HG03521 (cell line): ENCODE results near the gene LDLR.
"Not testable (repeated sequence)": the region's sequence is repeated elsewhere in the genome, so short reads cannot be mapped to it uniquely, and the experiment has no call there.

Source experiments
- ATAC-seq: cut with Tn5 transposase; IDR thresholded peaks from one replicate; pipeline ENCODE4 v1.9.1; 2021; ENCODE audit warnings: mild to moderate bottlenecking, moderate library complexity; ENCODE audit not compliant: unreplicated experiment

LDLR gene

DNA sequence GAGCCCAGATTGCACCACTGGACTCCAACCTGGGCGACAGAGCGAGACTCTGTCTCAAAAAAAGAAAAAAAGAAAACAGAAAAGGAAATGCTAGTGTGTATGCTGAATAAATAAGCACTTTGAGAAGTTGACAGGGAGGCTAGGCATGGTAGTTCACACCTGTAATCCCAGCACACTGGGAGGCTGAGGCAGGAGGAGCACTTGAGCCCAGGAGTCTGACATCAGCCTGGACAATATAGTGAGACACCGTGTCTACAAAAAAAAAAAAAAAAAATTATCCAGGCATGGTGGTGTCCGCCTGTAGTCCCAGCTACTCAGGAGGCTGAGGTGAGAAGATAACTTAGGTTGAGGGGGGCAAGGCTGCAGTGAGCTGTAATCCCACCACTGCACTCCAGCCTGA lies 19.1 kb upstream of the LDLR start:
- no peak for ATAC-seq

DNA sequence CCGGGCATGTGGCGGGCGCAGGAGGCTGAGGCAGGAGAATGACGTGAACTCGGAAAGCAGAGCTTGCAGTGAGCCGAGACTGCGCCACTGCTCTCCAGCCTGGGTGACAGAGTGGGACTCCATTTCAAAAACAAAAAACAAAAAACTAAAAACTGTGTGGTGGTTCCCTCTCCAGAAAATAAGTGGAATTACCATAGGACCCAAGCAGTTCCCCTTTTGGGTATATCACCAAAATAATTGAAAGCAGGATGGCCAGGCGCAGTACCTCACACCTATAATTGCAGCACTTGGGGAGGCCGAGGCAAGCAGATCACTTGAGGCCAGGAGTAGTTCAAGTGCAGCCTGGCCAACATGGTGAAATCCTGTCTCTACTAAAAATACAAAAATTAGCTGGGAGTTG lies 15.7 kb upstream of the LDLR start:
- ATAC-seq, result no peak

DNA sequence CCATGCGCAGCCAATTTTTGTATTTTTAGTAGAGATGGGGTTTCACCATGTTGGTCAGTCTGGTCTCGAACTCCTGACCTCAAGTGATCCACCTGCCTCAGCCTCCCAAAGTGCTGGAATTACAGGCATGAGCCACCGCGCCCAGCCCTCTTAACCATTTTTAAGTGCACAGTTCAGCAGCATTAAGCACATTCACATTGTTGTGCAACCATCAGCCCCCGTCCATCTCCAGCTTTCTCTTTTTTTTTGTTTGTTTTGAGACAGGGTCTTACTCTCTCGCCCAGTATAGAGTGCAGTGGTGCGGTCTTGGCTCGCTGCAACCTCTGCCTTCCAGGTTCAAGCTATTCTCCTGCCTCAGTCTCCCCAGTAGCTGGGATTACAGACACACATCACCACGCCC lies 12.5 kb upstream of the LDLR start:
- ATAC-seq, result not testable (repeated sequence)

DNA sequence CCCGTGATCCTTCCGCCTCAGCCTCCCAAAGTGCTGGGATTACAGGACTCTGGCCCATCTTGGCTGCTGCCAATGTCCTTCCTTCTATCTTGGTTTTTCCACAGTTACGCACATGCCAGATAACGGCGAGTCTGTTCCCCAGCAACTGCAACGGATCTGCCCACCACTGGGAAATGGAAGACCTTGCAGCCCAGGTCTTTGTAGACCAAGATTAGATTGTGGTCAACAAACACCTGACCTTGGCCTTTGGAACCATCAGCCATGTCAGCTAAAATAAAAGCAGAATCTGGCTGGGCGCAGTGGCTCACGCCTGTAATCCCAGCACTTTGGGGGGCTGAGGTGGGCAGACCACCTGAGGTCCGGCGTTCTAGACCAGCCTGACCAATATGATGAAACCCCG lies 10.4 kb upstream of the LDLR start:
- no peak for ATAC-seq

DNA sequence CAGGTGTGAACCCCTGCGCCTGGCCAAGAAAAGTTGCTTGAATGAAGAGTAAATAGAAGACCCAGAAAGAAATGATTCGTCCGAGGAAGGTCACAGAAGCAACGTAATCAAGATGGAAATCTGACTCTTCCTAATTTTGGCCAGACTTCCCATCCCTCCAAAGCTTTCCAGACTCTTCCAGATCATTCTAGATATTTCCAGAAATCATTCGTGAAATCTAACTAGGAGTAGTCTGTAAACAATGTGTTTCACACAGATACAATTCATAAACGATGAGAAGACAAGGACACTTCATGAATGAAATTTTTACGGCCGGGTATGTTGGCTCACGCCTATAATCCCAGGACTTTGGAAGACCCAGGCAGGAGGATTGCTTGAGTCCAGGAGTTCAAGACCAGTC lies 9.3 kb upstream of the LDLR start:
- no peak for ATAC-seq

DNA sequence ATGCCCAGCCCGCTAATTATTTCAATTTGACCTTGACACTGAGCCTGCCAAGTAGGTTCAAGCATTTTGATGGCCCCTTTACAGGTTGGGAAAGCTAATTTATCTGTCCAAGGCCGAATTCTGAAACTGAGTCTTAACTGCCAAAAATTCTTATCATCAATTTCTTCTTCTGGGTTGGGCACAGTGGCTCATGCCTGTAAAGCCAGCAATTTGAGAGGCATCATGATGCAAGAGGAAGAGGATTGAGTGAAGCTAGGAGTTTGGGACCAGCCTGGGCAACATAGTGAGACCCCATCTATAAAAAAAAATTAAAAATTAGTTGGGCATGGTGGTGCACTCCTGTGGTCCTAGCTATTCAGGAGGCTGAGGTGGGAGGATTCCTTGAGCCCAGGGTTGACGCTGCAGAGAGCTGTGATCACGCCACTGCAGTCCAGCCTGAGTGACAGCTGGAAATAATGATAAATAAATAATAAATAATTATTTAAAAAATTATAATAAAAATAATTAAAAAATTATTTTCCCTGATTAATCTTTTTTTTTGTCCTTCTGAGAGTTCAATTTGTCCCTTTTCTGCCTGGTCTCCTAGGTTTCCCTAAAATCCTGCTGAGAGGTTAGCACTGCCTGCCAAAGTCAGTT lies 1.3 kb upstream of the LDLR start:
- ATAC-seq, result no peak

DNA sequence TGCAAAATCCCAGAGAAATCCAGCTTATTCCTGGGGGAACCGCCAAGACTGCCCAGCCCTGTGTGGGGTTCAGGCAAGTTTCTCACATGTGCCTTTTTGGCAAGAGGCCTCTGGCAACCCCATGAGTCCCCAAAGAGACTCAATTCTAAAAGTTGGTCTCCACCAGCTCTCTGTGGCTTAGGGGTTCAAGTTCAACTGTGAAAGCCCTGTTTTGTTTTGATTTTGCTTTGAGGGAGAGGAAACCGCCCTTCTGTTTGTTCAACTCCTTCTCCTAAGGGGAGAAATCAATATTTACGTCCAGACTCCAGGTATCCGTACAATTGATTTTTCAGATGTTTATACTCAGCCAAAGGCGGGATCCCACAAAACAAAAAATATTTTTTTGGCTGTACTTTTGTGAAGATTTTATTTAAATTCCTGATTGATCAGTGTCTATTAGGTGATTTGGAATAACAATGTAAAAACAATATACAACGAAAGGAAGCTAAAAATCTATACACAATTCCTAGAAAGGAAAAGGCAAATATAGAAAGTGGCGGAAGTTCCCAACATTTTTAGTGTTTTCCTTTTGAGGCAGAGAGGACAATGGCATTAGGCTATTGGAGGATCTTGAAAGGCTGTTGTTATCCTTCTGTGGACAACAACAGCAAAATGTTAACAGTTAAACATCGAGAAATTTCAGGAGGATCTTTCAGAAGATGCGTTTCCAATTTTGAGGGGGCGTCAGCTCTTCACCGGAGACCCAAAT lies 583 bp upstream of the LDLR start:
- no peak for ATAC-seq

DNA sequence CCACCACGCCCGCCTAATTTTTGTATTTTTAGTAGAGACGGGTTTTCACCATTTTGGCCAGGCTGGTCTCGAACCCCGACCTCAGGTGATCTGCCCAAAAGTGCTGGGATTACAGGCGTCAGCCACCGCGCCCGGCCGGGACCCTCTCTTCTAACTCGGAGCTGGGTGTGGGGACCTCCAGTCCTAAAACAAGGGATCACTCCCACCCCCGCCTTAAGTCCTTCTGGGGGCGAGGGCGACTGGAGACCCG lies 676 bp downstream of the LDLR start:
- not testable (repeated sequence) for ATAC-seq

DNA sequence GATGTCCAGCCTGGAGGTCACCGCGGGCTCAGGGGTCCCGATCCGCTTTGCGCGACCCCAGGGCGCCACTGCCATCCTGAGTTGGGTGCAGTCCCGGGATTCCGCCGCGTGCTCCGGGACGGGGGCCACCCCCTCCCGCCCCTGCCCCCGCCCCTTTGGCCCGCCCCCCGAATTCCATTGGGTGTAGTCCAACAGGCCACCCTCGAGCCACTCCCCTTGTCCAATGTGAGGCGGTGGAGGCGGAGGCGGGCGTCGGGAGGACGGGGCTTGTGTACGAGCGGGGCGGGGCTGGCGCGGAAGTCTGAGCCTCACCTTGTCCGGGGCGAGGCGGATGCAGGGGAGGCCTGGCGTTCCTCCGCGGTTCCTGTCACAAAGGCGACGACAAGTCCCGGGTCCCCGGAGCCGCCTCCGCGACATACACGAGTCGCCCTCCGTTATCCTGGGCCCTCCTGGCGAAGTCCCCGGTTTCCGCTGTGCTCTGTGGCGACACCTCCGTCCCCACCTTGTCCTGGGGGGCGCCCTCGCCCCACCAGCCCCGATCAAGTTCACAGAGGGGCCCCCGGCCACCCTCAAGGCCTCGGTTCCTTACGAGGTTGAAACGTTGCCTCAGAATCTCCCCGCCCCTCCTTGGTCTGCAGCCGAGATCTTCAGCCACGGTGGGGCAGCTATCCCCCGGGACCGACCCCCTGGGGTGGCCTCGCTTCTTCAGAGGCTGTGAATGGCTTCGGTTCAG lies 1.2 kb downstream of the LDLR start:
- peak; percentile 74 for ATAC-seq

DNA sequence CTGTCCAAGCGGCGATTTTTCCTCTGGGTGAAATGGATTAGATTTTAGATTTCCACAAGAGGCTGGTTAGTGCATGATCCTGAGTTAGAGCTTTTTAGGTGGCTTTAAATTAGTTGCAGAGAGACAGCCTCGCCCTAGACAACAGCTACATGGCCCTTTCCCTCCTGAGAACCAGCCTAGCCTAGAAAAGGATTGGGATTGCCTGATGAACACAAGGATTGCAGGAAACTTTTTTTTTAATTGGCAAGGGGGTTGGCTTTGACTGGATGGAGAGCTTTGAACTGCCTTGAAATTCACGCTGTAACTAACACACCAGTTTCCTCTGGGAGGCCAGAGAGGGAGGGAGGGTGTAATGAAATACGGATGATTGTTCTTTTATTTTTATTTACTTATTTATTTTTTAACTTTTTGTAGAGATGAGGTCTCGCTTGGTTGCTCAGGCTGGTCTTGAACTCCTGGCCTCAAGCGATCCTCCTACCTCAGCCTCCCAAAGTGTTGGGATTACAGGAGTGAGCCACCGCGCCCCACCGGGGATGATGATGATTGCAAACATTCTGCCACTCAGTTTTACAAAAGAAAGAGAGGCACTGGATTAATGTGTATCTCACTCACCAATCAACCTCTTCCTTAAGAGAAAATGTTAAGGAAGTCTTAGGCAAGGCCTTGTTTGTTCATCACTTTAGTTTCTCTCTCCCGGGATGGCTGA lies 1.9 kb downstream of the LDLR start:
- no peak for ATAC-seq

DNA sequence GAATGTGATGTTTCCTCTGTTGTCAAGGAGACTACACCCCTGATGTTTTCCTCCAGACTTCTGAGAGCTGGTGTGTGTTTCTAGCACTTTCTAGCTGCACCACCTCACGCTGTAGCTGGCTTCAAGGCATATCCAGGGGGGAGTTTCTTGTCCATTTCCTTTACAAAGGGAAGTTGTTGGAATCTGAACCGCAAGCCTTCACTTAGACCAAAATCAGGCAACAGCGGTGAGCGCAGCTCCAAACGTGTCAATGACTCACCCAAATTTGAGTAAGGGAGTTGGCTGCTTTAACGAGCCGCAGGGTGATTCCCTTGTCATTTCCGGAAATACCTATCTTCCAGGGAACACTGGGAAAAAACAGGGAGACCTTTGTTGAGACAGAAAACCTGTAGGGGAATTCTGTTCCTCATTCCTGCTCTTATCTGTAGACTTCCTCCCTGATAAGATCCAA lies 2.5 kb downstream of the LDLR start:
- ATAC-seq, result no peak

DNA sequence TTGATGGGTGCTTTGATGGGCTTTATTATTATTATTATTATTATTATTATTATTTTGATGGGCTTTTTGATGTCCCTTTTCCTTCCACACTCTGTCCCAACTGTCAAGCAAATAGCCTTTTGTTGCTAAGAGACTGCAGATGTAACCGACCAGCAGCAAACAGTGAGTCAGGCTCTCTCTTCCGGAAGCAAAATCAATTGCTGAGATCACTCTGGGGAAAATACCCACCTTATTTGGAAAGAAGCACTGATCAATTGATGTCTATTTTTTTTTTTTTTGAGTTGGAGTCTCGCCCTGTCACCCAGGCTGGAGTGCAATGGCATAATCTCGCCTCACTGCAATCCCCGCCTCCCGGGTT lies 2.9 kb downstream of the LDLR start:
- no peak for ATAC-seq

DNA sequence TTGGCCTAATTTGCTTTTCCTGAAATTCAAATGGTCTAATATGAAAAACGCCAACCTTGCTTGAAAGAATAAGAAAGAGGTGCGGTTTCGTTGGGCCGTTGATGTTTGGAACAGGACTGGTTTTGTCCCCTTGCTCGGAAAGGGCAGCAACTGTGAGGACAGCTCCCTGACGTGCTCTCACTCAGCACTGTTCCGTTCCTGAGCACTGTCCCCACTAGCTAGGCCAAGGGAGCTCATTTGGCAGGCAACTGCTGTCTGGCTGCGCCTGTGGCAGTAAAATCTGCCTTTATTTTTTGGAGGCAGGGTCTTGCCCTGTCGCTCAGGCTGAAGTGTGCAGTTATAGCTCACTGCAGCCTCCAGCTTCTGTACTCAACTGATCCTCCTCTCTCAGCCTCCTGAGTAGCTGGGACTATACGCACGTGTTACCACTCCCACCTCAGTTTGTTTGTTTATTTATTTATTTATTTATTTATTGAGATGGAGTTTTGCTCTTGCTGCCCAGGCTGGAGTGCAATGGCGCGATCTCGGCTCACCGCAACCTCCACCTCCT lies 4.5 kb downstream of the LDLR start:
- ATAC-seq, result no peak

DNA sequence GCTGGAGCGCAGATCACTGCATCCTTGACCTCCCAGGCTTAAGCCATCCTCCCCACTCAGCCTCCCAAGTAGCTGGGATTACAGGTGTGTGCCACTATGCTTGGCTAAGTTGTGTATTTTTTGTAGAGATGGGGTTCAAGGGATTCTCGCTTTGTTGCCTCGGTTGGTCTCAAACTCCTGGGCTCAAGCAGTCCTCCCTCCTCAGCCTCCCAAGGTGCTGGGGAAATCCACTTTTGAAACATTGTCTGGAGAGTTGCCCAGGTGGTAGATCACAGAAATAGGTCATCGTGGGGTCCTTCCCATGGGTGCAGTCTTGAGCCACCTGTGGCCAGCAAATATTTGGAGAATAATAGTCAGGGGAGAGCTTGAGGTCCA lies 5.2 kb downstream of the LDLR start:
- ATAC-seq, result no peak

DNA sequence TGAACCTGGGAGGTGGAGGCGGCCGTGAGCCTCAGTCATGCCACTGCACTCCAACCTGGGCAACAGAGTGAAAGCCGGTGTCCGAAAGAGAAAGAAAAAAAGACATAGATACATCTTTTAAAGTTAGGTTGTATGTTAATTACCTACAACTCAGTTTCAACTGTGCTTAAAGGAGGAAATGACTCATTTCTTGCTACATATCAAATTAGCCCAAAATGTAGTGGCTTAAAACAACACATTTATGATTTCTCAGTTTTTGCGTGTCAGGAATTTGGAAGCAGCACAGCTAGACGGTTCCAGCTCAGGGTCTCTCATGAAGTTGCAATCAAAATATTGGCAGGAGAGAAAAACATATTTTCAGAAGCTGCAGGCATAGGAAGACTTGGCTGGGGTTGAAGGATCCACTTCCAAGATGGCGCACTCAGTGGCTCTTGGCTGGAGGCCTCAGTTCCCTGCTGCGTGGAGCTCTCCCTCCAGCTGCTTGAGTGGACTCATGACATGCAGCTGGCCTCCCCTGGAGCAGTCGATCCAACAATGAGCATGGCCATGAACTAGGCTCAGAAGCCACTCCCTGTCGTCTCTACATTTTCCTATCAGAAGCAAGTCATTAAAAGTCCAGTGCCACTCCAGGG lies 7.1 kb downstream of the LDLR start:
- ATAC-seq, result no peak

DNA sequence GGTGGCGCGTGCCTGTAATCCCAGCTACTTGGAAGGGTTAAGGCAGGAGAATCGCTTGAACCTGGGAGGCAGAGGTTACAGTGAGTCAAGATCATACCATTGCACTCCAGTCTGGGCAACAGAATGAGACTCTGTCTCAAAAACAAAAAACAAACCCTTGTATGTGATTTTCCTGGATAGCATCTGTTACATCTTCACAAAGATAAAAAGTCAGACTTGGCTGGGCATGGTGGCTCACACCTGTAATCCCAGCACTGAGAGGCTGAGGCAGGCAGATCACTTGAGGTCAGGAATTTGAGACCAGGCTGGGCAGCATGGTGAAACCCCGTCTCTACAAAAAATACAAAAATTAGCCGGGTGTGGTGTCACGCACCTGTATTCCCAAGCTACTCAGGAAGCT lies 8.1 kb downstream of the LDLR start:
- ATAC-seq, result not testable (repeated sequence)

DNA sequence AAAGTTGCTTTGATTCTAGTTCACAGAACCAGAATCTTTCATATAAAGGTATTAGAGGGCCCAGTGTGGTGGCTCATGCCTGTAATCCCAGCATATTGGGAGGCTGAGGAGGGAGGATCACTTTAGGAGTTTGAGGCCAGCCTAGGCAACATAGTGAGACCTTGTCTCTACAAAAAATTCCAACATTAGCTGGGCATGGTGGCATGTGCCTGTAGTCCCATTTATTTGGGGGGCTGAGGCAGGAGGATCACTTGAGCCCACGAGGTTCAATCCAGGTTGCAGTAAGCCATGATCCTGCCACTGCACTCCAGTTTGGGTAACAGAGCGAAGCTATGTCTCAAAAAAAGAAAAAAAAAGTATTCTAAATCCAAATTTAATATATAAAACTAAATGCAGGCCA lies 9.1 kb downstream of the LDLR start:
- ATAC-seq, result no peak

DNA sequence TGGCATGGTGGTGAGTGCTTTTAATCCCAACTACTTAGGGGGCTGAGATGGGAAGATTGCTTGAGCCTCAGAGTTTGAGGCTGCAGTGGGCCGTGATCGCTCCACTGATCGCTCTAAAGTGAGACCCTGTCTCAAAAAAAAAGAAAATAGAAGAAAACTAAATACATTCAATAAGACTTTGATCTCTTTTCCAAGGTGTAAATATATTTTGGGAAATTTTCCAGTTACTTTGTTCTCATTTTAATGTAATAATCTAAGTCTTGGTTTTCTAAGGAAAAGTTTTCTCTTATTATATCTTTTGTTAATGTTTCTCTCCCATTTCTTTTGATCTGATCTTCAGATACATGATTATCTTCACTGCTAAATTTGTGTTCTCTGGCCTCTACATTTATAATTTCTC lies 9.6 kb downstream of the LDLR start:
- no peak for ATAC-seq

DNA sequence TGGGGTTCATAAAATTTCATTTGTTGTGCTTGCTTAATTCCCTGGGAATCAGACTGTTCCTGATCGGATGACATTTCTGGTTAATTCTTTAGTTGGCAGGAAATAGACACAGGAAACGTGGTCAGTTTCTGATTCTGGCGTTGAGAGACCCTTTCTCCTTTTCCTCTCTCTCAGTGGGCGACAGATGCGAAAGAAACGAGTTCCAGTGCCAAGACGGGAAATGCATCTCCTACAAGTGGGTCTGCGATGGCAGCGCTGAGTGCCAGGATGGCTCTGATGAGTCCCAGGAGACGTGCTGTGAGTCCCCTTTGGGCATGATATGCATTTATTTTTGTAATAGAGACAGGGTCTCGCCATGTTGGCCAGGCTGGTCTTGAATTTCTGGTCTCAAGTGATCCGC lies 10.8 kb downstream of the LDLR start:
- no peak for ATAC-seq

DNA sequence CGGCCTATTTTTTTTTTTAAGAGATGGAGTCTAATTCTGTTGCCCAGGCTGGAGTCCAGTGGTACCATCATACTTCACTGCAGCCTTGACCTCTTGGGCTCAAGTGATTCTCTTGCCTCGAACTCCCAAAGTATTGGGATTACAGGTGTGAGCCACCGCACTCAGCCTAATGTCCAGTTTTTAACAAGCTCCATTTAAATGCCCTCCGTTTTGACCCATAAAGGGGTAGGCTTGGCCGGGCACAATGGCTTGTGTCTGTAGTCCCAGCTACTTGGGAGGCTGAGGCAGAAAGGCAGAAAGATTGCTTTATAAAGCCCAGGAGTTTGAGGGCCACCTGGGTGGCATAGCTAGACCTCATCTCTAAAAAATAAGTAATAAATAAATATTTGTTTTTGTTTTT lies 11.8 kb downstream of the LDLR start:
- ATAC-seq, result no peak

DNA sequence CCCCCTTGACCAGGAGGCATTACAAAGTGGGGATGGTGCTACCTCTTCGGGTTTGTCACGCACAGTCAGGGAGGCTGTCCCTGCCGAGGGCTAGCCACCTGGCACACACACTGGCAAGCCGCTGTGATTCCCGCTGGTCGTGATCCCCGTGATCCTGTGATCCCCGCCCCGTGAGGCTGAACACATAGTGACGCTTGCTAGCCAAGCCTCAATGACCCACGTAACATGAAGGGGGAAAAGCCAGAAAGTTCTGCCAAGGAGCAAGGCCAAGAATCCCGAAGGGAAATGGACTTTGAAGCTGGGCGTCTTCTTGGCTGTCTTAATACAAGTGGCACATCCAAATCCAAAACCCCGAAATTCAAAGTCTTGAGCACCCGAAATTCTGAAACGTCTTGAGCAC lies 13.7 kb downstream of the LDLR start:
- no peak for ATAC-seq
